CD4-positive, alpha-beta T cell (primary cell): ENCODE results near the gene EPOP. TPM values are rescaled to one million over a fixed set of nuclear protein-coding genes. Genes with fewer than 3 reads are reported as not detected.

Experiments
- ATAC-seq: fragments of 200-7000 bp; cut with Tn5 transposase; one replicate; pipeline ENCODE4 v1.10.0; 2022; ENCODE audit warnings: mild to moderate bottlenecking; ENCODE audit not compliant: poor library complexity
- CTCF ChIA-PET: fragments of 350-600 bp; sonication (Branson Sonifier 250); formaldehyde crosslinking; loops from one replicate; lab custom pipeline; 2021; ENCODE audit warnings: antibody characterized with exemption, inconsistent platforms; lab: Charles Lee
- POLR2A ChIA-PET: fragments of 350-600 bp; sonication (Branson Sonifier 250); formaldehyde crosslinking; loops from one replicate; lab custom pipeline; 2021; ENCODE audit warnings: antibody characterized with exemption, inconsistent platforms; lab: Charles Lee
- DNase-seq, 14 experiments: peaks; one replicate each; pipeline ENCODE4 v3.0.0-alpha.2; 2013 to 2020; ENCODE audit warnings: mixed read lengths in 2 of 14
- H3K27ac ChIP-seq, 2 donors: one replicate each; pipeline versions ENCODE4 v1.5.1 to v1.7.0; 2013; ENCODE audit warnings: low read length in 2 of 2, low read depth in 1 of 2, mild to moderate bottlenecking in 1 of 2
- H3K27me3 ChIP-seq, 2 experiments: 1 replicate in 1 of 2; 2 replicates in 1 of 2; pipeline versions ENCODE4 v1.6.1 to v1.7.0; 2013; ENCODE audit warnings: low read length in 2 of 2, control low read depth in 1 of 2, mild to moderate bottlenecking in 1 of 2, moderate library complexity in 1 of 2; ENCODE audit not compliant: insufficient read depth in 2 of 2, control insufficient read depth in 1 of 2
- H3K36me3 ChIP-seq: one replicate; pipeline ENCODE4 v1.6.1; 2013; ENCODE audit warnings: low read length, control low read depth; ENCODE audit not compliant: insufficient read depth
- H3K4me1 ChIP-seq: one replicate; pipeline ENCODE4 v1.6.1; 2013; ENCODE audit warnings: low read length, control low read depth; ENCODE audit not compliant: insufficient read depth
- H3K4me3 ChIP-seq: one replicate; pipeline ENCODE4 v1.5.1; 2013; ENCODE audit warnings: mild to moderate bottlenecking, low read length, moderate library complexity
- H3K9me3 ChIP-seq, 2 experiments: 1 replicate in 1 of 2; 2 replicates in 1 of 2; pipeline versions ENCODE4 v1.6.1 to v1.7.0; 2013; ENCODE audit warnings: low read length in 2 of 2, mild to moderate bottlenecking in 2 of 2, control low read depth in 1 of 2, moderate library complexity in 1 of 2; ENCODE audit not compliant: control insufficient read depth in 1 of 2, insufficient read depth in 1 of 2
- H3K27ac Mint-ChIP-seq: one replicate; pipeline ENCODE4 v1.8.0; 2020; ENCODE audit warnings: mixed read lengths
- H3K27me3 Mint-ChIP-seq: one replicate; pipeline ENCODE4 v1.8.0; 2021; ENCODE audit warnings: mixed read lengths
- H3K36me3 Mint-ChIP-seq: one replicate; pipeline ENCODE4 v1.8.0; 2021; ENCODE audit warnings: low read depth, mixed read lengths
- H3K4me1 Mint-ChIP-seq: one replicate; pipeline ENCODE4 v1.8.0; 2021; ENCODE audit warnings: low read depth, mixed read lengths
- H3K4me3 Mint-ChIP-seq: one replicate; pipeline ENCODE4 v1.8.0; 2020; ENCODE audit warnings: mild to moderate bottlenecking, mixed read lengths
- H3K9me3 Mint-ChIP-seq: one replicate; pipeline ENCODE4 v1.8.0; 2020; ENCODE audit warnings: mixed read lengths
- intact Hi-C, 2 experiments: fragments of 100-400 bp; cut with DNase I in 1 of 2; cut with micrococcal nuclease in 1 of 2; formaldehyde crosslinking; loops; one replicate each; pipeline versions ENCODE4 v1.15.1 to v1.9.0; 2023 to 2025; cut with DNase I, micrococcal nuclease
- total RNA-seq, 174 experiments: library from RNA in 2 of 174; stranded (reverse) in 2 of 174; gene quantifications; one replicate each; pipeline ENCODE4 v1.2.3 and lab custom pipeline; 2021 to 2026
- TF ChIP-seq, protein P1 (sequence below): fragments of 200-600 bp; IDR thresholded peaks from one replicate; pipeline ENCODE4 v1.8.0; 2022; ENCODE audit warnings: antibody characterized with exemption, mild to moderate bottlenecking

EPOP gene
- total RNA-seq, 2 experiments from 2014 or later: 0.16 to 0.34 TPM

DNA sequence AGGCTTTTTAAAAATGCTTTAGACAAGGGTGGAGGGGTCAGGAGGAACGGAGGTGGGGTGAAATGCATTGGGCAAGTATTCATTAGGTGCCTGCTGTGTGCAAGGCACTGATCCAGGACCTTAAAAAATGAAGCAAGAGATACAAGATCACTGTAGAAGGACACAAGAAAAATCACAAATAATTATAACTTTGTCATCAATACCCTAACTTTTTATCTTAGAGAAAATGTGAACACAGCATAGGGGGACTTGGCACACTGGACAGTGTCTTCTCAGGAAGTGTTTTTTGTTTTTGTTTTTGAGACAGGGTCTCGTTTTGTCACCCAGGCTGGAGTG, 7.0 kb downstream of the EPOP start:
- H3K4me3 ChIP-seq: no peak overlapping the region
- TF ChIP-seq, protein P1, sequence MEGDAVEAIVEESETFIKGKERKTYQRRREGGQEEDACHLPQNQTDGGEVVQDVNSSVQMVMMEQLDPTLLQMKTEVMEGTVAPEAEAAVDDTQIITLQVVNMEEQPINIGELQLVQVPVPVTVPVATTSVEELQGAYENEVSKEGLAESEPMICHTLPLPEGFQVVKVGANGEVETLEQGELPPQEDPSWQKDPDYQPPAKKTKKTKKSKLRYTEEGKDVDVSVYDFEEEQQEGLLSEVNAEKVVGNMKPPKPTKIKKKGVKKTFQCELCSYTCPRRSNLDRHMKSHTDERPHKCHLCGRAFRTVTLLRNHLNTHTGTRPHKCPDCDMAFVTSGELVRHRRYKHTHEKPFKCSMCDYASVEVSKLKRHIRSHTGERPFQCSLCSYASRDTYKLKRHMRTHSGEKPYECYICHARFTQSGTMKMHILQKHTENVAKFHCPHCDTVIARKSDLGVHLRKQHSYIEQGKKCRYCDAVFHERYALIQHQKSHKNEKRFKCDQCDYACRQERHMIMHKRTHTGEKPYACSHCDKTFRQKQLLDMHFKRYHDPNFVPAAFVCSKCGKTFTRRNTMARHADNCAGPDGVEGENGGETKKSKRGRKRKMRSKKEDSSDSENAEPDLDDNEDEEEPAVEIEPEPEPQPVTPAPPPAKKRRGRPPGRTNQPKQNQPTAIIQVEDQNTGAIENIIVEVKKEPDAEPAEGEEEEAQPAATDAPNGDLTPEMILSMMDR: peak; percentile 53
- POLR2A ChIA-PET: interaction anchor here (0.7 to 2.0 kb wide), 3 partner anchors 9 to 109 kb away, joined by 3 to 20 read pairs (median 4); no protein-coding TSS in a partner anchor
- intact Hi-C loops: loop anchor here (1.0 to 5.0 kb wide), 3 partner anchors 109 to 225 kb away; no protein-coding TSS in a partner anchor
- H3K27ac Mint-ChIP-seq: no peak overlapping the region
- DNase-seq (no peak), ATAC-seq (peak; percentile 22)
- no peak overlapping the region for H3K4me3 Mint-ChIP-seq
- peaks cover 73% of the 10 kb centered on the region for H3K27me3 Mint-ChIP-seq
- peaks cover 5% of the 10 kb centered on the region for H3K4me1 Mint-ChIP-seq
- H3K27ac ChIP-seq: no peak overlapping the region
- H3K36me3 Mint-ChIP-seq: no peaks in the 10 kb centered on the region
- H3K9me3 Mint-ChIP-seq: no peaks in the 10 kb centered on the region
- CTCF ChIA-PET: interaction anchor here (0.7 to 6.7 kb wide), 13 partner anchors 10 to 223 kb away, joined by 3 to 56 read pairs (median 3); no protein-coding TSS in a partner anchor
- H3K4me1 ChIP-seq: peaks cover 2% of the 10 kb centered on the region
- H3K36me3 ChIP-seq: no peaks in the 10 kb centered on the region
- H3K27me3 ChIP-seq: peaks cover 41 to 47% of the 10 kb centered on the region in 2 experiments
- H3K9me3 ChIP-seq: no peaks in the 10 kb centered on the region

DNA sequence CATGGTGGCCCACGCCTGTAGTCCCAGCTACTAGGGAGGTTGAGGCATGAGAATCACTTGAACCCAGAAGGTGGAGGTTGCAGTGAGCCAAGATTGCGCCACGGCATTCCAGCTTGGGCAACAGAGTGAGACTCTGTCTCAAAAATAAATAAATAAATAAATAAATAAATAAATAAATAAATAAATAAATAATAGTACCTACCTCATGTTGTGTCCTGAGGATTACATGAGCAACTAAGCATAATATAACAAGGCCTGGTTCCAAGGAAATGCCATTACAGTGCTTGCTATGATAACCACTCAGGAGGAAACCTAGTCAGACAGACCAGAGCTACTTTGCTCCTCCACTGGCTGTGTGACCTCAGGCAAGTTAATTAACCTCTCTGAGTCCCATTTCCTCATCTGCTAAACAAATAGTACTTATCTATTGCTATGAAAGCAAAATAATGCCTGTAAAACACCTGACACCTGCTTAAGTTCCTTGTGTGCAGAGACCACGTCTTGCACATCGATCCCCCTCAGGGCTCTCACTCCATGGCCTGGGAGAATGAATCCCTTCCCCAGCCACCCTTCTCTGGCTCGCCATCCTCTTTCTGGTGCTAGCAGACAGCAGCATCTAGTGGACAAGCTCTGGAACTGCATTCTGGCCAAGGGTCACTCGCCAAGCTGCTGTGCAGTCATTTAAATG, 7.5 kb downstream of the EPOP start:
- TF ChIP-seq, protein P1: peak; percentile 98
- Histone ChIP-seq H3K9me3 (no peaks in the 10 kb centered on the region), H3K27me3 (peaks cover 36 to 42% of the 10 kb centered on the region in 2 experiments), H3K36me3 (no peaks in the 10 kb centered on the region), H3K27ac (no peak overlapping the region), H3K4me3 (no peak overlapping the region), H3K4me1 (no peaks in the 10 kb centered on the region)
- Mint-ChIP-seq H3K27me3 (peaks cover 73% of the 10 kb centered on the region), H3K9me3 (no peaks in the 10 kb centered on the region), H3K4me3 (no peak overlapping the region), H3K36me3 (no peaks in the 10 kb centered on the region), H3K4me1 (peaks cover 5% of the 10 kb centered on the region), H3K27ac (no peak overlapping the region)
- intact Hi-C loops: loop anchor here (1.0 to 5.0 kb wide), 3 partner anchors 109 to 225 kb away; no protein-coding TSS in a partner anchor
- DNase-seq (peak; percentile 18 to 74 (median 33)), ATAC-seq (peak; percentile 60)
- ChIA-PET CTCF (interaction anchor here (0.7 to 6.7 kb wide), 13 partner anchors 10 to 223 kb away, joined by 3 to 56 read pairs (median 3); no protein-coding TSS in a partner anchor), POLR2A (interaction anchor here (0.7 to 2.0 kb wide), 3 partner anchors 8 to 108 kb away, joined by 3 to 20 read pairs (median 4); no protein-coding TSS in a partner anchor)

DNA sequence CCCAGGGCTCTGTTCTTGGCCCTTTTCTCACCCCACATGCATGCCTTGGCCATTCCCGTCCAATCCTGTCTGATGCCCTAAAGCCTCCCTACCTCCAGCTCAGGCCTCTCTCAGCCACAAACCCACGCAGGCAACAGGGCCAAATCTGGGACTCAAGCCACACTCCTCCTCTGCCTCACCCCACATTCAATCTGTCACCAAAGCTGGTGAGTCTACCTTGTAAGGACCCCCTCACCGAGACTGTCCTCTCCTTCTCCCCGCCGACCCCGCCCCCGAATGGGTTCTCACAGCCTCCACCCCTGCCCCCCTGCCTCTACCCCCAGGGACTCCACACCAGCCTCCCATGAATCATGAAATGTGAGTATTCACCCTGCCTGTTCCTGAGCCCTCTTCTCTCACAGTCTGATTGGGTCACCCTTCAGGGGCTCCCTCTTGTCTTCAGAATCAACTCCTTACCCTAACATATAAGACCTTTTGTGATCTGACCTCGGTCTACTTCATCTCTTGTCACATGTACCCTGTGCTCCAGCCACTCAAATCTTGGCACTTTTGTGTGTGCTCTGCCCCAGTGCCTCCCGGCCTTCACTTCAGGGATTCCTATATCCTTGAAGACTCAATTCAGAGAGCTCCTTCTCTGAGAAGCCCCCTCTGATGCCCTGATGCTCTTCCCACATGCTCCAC, 10.7 kb downstream of the EPOP start:
- no peaks in the 10 kb centered on the region for H3K9me3 Mint-ChIP-seq
- H3K4me3 Mint-ChIP-seq: no peak overlapping the region
- Histone ChIP-seq H3K36me3 (no peaks in the 10 kb centered on the region), H3K27ac (no peak overlapping the region), H3K9me3 (no peaks in the 10 kb centered on the region), H3K4me3 (no peak overlapping the region), H3K4me1 (no peaks in the 10 kb centered on the region), H3K27me3 (peaks cover 12 to 13% of the 10 kb centered on the region in 2 experiments)
- ATAC-seq (no peak), DNase-seq (no peak)
- POLR2A ChIA-PET: no interaction called here
- peaks cover 43% of the 10 kb centered on the region for H3K27me3 Mint-ChIP-seq
- intact Hi-C loops: no loop called here
- no peaks in the 10 kb centered on the region for H3K4me1 Mint-ChIP-seq
- H3K36me3 Mint-ChIP-seq: no peaks in the 10 kb centered on the region
- CTCF ChIA-PET: interaction anchor here (0.6 to 6.7 kb wide), 5 partner anchors 71 to 215 kb away, joined by 3 to 56 read pairs (median 4); no protein-coding TSS in a partner anchor
- TF ChIP-seq, protein P1: no peak
- H3K27ac Mint-ChIP-seq: no peak overlapping the region
